HG03045 (cell line): Measurements from ENCODE around the gene RNPEP.
"Not testable (repeated sequence)": the region's sequence is repeated elsewhere in the genome, so short reads cannot be mapped to it uniquely, and the experiment has no call there.

Experiments used
- ATAC-seq: cut with Tn5 transposase; IDR thresholded peaks from one replicate; pipeline ENCODE4 v1.9.1; 2021; ENCODE audit warnings: mild to moderate bottlenecking, moderate library complexity; ENCODE audit not compliant: unreplicated experiment

RNPEP gene

DNA sequence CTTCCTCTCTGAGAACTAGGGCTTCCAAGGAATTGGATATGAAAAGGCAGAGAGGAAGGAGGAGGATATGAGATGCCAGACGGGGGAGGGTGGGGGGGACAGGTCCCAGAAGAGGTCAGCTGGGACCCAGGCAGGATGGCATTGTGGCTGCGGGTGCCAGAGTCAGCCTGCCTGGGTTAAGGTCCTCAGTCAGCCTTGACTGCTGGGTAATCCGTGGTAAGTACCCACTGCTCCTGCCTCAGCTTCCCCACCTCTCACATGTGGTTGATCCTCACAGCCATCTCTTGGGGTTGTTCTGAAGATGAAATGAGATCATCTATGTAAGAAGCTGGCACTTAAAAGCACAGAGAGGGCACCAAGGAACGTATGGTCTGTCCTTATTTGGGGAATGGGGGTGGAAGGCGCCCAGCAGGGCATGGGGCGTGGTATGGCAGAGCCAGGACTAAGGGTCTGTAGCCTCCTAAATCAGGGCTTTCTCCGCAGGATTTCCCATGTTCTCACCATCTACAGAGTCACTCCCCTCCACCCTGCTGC is 51.8 kb downstream of the RNPEP start:
- no peak for ATAC-seq

- no peak for ATAC-seq
Measured at GRCh38 chr1:202034683-202035462, 52.4 kb downstream of the RNPEP start.

DNA sequence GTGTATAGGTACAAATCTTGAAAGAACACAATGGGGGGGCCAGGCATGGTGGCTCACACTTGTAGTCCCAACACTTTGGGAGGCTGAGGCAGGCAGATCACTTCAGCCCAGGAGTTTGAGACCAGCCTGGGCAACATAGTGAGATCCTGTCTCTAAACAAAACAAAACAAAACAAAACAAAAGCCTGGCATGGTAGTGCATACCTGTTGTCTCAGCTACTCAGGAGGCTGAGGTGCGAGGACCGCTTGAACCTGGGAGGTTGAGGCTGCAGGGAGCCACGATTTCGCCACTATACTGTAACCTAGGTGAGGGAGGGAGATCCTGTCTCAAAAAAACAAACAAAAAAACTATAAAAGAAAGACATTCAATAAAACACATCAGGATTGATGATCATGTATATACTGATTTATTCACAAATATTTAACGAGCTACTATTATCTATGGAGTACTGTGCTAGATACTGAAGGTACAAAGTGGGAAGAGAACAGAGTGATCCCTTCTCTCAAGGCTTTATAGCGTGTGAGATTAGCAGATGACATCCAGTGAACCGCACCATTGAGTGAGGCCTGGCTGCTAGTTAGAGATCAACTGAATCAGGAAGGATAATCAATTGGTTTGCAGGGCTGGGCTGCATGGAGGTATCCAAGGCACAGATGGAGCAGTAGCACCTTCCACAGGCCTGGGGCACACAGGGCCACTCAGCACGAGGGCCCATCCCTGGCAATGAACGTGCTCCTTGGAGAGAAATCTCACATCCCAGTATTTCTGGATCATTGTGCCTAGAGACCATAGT is 54.3 kb downstream of the RNPEP start:
- no peak for ATAC-seq

- ATAC-seq, result no peak
Measured at GRCh38 chr1:202037706-202038296, 55.4 kb downstream of the RNPEP start.

- ATAC-seq, result no peak
Measured at GRCh38 chr1:202038688-202039346, 56.4 kb downstream of the RNPEP start.

DNA sequence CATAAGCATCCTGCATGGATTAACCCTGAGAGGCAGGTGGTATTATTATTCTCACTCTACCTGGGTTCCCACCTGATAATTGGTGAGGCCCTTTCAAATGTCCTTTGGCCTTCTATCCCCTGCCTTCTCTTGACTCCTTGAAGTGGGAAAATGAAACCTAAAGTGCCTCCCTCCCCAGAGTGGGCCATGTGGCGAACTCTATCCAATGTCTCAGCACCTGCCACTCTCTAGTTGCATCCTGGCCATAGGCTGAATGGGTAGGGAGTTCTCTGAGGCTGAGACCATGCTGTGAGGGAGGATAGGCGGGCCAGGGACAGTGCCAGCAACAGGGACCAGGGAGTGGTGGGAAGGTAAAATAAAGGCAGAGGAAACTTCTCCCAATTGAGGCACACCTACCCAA is 63.3 kb downstream of the RNPEP start:
- no peak for ATAC-seq

DNA sequence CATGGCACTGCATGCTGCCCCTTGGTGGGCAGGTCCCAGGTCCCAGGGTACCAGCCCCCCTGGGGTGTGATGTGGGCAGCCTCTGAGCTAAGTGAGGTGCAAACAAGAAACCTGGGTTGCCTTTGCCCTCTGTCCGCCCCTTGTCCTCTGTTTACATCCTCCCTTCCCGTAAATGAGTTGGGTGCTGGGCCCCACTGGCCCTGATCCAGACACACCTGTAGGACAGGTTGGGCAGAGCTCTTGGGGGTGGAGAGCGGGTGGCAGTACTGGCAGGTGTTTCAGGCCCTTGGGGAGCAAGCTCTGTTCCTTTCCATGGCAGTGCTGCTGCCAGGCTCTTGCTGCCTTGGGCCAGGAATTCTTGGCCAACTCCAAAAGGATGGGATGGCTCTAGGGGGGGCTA is 63.8 kb downstream of the RNPEP start:
- ATAC-seq, result no peak

- no peak for ATAC-seq
Measured at GRCh38 chr1:202046748-202047708, 64.6 kb downstream of the RNPEP start.

- ATAC-seq, result no peak
Measured at GRCh38 chr1:202047977-202048376, 65.5 kb downstream of the RNPEP start.

DNA sequence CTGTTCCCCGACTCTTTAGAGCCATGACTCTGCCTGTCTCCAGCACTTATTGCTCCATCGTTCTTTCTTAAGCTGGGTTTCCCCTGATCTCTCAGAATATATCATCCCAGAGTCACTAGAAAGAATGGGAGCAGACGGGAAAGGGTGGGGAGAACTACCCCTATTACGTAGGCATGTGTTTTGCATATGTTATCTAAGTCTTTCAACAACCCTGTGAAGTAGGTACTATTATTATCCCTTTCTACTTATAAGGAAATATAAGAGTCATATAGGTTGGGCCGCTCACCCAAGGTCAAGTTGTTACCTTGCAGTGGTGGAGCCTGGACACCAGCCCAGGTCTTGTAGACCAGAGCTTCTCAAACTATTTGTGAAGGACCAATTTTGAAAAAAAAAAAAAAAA is 66.7 kb downstream of the RNPEP start:
- no peak for ATAC-seq

DNA sequence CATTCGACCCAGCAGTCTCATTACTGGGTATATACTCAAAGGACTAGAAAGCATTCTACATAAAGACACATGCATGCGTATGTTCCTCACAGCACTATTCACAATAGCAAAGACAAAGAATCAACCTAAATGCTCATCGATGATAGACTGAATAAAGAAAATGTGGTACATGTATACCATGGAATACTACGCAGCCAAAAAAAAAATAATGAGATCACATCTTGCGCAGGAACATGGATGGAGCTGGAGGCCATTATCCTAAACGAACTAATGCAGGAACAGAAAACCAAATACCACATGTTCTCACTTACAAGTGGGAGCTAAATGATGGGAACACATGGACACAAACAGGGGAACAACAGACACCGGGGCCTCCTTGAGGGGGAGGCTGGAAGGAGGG is 71.6 kb downstream of the RNPEP start:
- no peak for ATAC-seq

GRCh38 chr1:202054673-202055072 is 72.2 kb downstream of the RNPEP start:
- ATAC-seq, result not testable (repeated sequence)
